ENCODE measurements around the gene MYO1C. TPM values are rescaled to one million over a fixed set of nuclear protein-coding genes. Genes with fewer than 3 reads are reported as not detected.

MYO1C gene
- total and polyA plus RNA-seq, 9 of the 15 experiments (the other 6 are each of a cell fraction or from before 2014, with no cell fraction given), result 0.46 to 32.5 (median 11.6) TPM

DNA sequence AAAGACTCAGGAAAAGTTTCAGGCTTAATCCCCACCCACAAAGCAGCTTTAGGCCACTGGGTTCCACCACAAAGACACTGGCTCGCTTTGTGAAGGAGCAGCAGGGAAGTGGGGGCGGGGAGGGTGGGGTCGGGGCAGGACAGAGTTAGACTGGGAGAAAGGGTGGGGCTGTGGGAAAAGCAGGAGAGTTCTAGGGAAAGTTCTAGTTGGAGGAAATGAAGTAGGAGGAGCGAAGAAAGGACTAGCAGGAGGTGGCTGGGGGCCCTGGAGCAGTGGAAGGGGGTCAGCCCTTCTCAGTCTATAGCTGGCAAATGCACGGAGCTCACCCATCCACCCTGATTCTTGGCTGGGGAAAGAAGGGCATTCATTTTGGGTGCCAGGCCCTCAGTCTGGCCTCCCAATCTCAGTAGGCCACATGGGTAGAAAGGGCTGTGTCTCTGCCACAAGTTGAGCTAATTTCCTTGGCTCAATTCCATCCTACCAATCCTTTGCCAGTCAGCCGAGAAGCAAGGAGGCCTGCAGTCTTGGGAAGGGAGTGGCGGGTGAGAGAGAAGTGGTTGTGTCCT lies 19.4 kb upstream of the MYO1C start:
- peaks cover 7% of the 10 kb centered on the region; the same call in 2 of the 3 replicates for H3K36me3 ChIP-seq (ENCODE audit: control insufficient read depth, insufficient read depth, low read length)
- FAIRE-seq (no peak), DNase-seq (ENCODE audit: extremely low read depth in 1 of 4, low spot score in 3 of 4) (peak in 3 of 4 experiments; percentile 16 to 31 (median 26)), ATAC-seq (no peak)
- peak overlapping the region; percentile 53 for H2AFZ ChIP-seq (ENCODE audit: low read depth, low read length)
- no TSS peak for BruUV-seq (replicated peaks)
- H3K4me2 ChIP-seq (ENCODE audit: insufficient read depth, low read length), result peak overlapping the region; percentile 32; the same call in 1 of the 2 replicates
- H3K4me1 ChIP-seq (replicated peaks in 1 of 2; ENCODE audit: control insufficient read depth in 2 of 2, insufficient read depth in 2 of 2, low read length in 2 of 2), result peaks cover 18 to 20% of the 10 kb centered on the region in 2 experiments; a peak in 4 of 5 replicates
- no peak overlapping the region for H3K27ac ChIP-seq (ENCODE audit: extremely low read depth, low read depth, low read length)
- in situ Hi-C loops (cut with MboI), result loop anchor here (10.0 kb wide), 1 partner anchor 237 kb away; the partner anchor contains the start of genes BHLHA9 and TRARG1
- intact Hi-C loops (cut with micrococcal nuclease), result loop anchor here (10.0 kb wide), 2 partner anchors 57 to 237 kb away; partner anchors contain the start of genes BHLHA9, CRK and TRARG1
- H3K9ac ChIP-seq (ENCODE audit: insufficient read depth in 1 of 2, low read depth in 2 of 2, low read length in 2 of 2), result peak overlapping the region in 1 of 2 experiments; percentile 85; a peak in 1 of 4 replicates
- no peak for TF ChIP-seq CBFB (CRISPR knock-in tag; IDR thresholded peaks at IDR 0.05)
- no peak for TF ChIP-seq CREB1 (IDR thresholded peaks at IDR 0.05)
- TF ChIP-seq CREB1 (CRISPR knock-in tag; IDR thresholded peaks at IDR 0.05), result no peak
- TF ChIP-seq NFYB (IDR thresholded peaks at IDR 0.05; ENCODE audit: extremely low read depth, insufficient read length), result no peak
- TF ChIP-seq ZNF551 (CRISPR knock-in tag; IDR thresholded peaks at IDR 0.05), result no peak
- 52% methylated on average over 3 of the region's 7 CpGs for WGBS (ENCODE audit: insufficient coverage, low coverage, missing lambda C conversion rate)
- H3K9me3 ChIP-seq (replicated peaks; ENCODE audit: control insufficient read depth, insufficient read depth, low read depth, low read length), result no peaks in the 10 kb centered on the region
- no peaks in the 10 kb centered on the region for H4K20me1 ChIP-seq (replicated peaks; ENCODE audit: control insufficient read depth, insufficient read depth, low read length)
- H3K79me2 ChIP-seq (ENCODE audit: control insufficient read depth, insufficient read depth, low read length), result peaks cover 13% of the 10 kb centered on the region; the same call in 2 of the 3 replicates
- POLR2A ChIA-PET, result interaction anchor here (1.5 to 1.6 kb wide), 2 partner anchors 11 to 20 kb away, joined by 4 to 8 read pairs; partner anchors contain the start of gene MYO1C
- no peaks in the 10 kb centered on the region for H3K27me3 ChIP-seq (ENCODE audit: control insufficient read depth in 2 of 2, insufficient read depth in 2 of 2, low read length in 2 of 2)
- H3K4me3 ChIP-seq, result no peak overlapping the region
- H3K9me1 ChIP-seq (ENCODE audit: control insufficient read depth, insufficient read depth, low read length), result no peaks in the 10 kb centered on the region
- CTCF ChIA-PET (ENCODE audit: low intra/inter-chr PET ratio), result interaction anchor here (0.6 to 1.0 kb wide), 2 partner anchors 146 to 150 kb away, joined by 3 read pairs; no protein-coding TSS in a partner anchor
